HepG2 (cell line): Measurements from ENCODE around the gene CATSPERE. TPM values are rescaled to one million over a fixed set of nuclear protein-coding genes. Genes with fewer than 3 reads are reported as not detected.

ENCODE experiments used
- ATAC-seq: fragments of 200-7000 bp; cut with Tn5 transposase; 3 replicates; pipeline ENCODE4 v1.9.1; 2020; ENCODE audit warnings: mild to moderate bottlenecking, moderate library complexity
- BruUV-seq: library from RNA; stranded (reverse); fragments of 400-500 nt; replicated peaks from 2 replicates; lab custom pipeline; 2021; lab: Mats Ljungman, UMichigan
- CTCF ChIA-PET: fragments of 300-600 bp; formaldehyde crosslinking; extraction: SDS; loops from one replicate; lab custom pipeline; 2021; ENCODE audit warnings: low total read pairs, inconsistent platforms, low intra/inter-chr PET ratio; lab: Yijun Ruan, JAX
- POLR2A ChIA-PET: fragments of 350-600 bp; sonication (Branson Sonifier 250); formaldehyde crosslinking; loops from one replicate; lab custom pipeline; 2020; ENCODE audit warnings: antibody characterized with exemption, inconsistent platforms; lab: Yijun Ruan, JAX
- DNase-seq: peaks from one replicate; pipeline ENCODE4 v3.0.0-alpha.2; 2015; ENCODE audit warnings: low spot score
- FAIRE-seq: peaks from 3 replicates; lab custom pipeline; 2011; peaks lifted over from hg19 to GRCh38; lab: Jason Lieb, UNC
- H2AFZ ChIP-seq: one replicate; pipeline ENCODE4 v1.6.1; 2011; ENCODE audit warnings: low read length, inconsistent platforms
- H3K27ac ChIP-seq: fragments of 300-600 bp; 3 replicates; pipeline ENCODE4 v1.8.0; 2011; ENCODE audit warnings: mixed run types, mild to moderate bottlenecking, mixed read lengths, low read length, inconsistent platforms; ENCODE audit not compliant: insufficient read depth; ENCODE audit errors: extremely low read length
- H3K27me3 ChIP-seq, 2 experiments: fragments of 200-600 bp in 1 of 2; 2 replicates in 1 of 2; 3 replicates in 1 of 2; pipeline versions ENCODE4 v1.6.0 to v1.8.0; 2011; ENCODE audit warnings: low read length in 2 of 2, mild to moderate bottlenecking in 2 of 2, moderate library complexity in 2 of 2, inconsistent platforms in 1 of 2; ENCODE audit not compliant: insufficient read depth in 2 of 2, control insufficient read depth in 1 of 2
- H3K36me3 ChIP-seq, 2 experiments: fragments of 200-600 bp in 1 of 2; replicated peaks in 1 of 2; 2 replicates in 1 of 2; 3 replicates in 1 of 2; pipeline versions ENCODE4 v1.5.1 to v1.8.0; 2011; ENCODE audit warnings: low read length in 2 of 2, inconsistent platforms in 1 of 2; ENCODE audit not compliant: insufficient read depth in 2 of 2, control insufficient read depth in 1 of 2
- H3K4me1 ChIP-seq: 2 replicates; pipeline ENCODE4 v1.5.1; 2012; ENCODE audit warnings: low read length, inconsistent platforms; ENCODE audit not compliant: insufficient read depth
- H3K4me2 ChIP-seq: 2 replicates; pipeline ENCODE4 v1.6.0; 2011; ENCODE audit warnings: low read depth, low read length, inconsistent platforms
- H3K4me3 ChIP-seq, 3 experiments: fragments of 200-600 bp in 1 of 3; sonication (generic), shearing (Covaris generic) in 1 of 3; replicated peaks in 1 of 3; 2 replicates each; pipeline ENCODE4 v1.5.1; 2011 to 2016; ENCODE audit warnings: low read length in 3 of 3, inconsistent platforms in 2 of 3, low read depth in 2 of 3, mild to moderate bottlenecking in 2 of 3, control low read depth in 1 of 3, mixed read lengths in 1 of 3; ENCODE audit not compliant: insufficient read depth in 1 of 3
- H3K79me2 ChIP-seq: one replicate; pipeline ENCODE4 v1.6.1; 2011; ENCODE audit warnings: low read length, inconsistent platforms; ENCODE audit not compliant: insufficient read depth
- H3K9ac ChIP-seq: 2 replicates; pipeline ENCODE4 v1.6.0; 2011; ENCODE audit warnings: mild to moderate bottlenecking, low read depth, low read length, inconsistent platforms; ENCODE audit not compliant: insufficient read depth
- H3K9me3 ChIP-seq: 2 replicates; pipeline ENCODE4 v1.5.1; 2012; ENCODE audit warnings: mild to moderate bottlenecking, low read length
- H4K20me1 ChIP-seq: 2 replicates; pipeline ENCODE4 v1.6.0; 2011; ENCODE audit warnings: inconsistent platforms, mild to moderate bottlenecking, low read length, moderate library complexity; ENCODE audit not compliant: insufficient read depth
- ATF7-NPFF ChIP-seq: sonication (generic); formaldehyde crosslinking; IDR thresholded peaks from 2 replicates; pipeline ENCODE4 v1.8.1; 2023; ENCODE audit warnings: mild to moderate bottlenecking, low read depth, missing genetic modification reagents, moderate library complexity
- CBX2 ChIP-seq, 2 experiments: fragments of 200-600 bp in 1 of 2; sonication (generic); formaldehyde crosslinking in 1 of 2; IDR thresholded peaks; 2 replicates each; pipeline versions ENCODE4 v1.7.0 to v1.8.1; 2018 to 2022; ENCODE audit warnings: low read depth in 2 of 2, low read length in 1 of 2, mild to moderate bottlenecking in 1 of 2, missing genetic modification reagents in 1 of 2
- EP300 ChIP-seq, 3 experiments: sonication (generic) in 1 of 3; formaldehyde crosslinking in 1 of 3; IDR thresholded peaks; 2 replicates each; pipeline versions ENCODE4 v1.5.1 to v1.6.1; 2011 to 2020; ENCODE audit warnings: low read depth in 2 of 3, low read length in 2 of 3, borderline replicate concordance in 1 of 3, improper control_type of control experiment in 1 of 3, mild to moderate bottlenecking in 1 of 3, missing genetic modification reagents in 1 of 3, moderate library complexity in 1 of 3
- HDAC6 ChIP-seq: fragments of 200-600 bp; sonication (generic); IDR thresholded peaks from 2 replicates; pipeline ENCODE4 v1.7.0; 2017; ENCODE audit warnings: mild to moderate bottlenecking, antibody characterized with exemption, low read length, low read depth
- KAT7 ChIP-seq: IDR thresholded peaks from 2 replicates; pipeline ENCODE4 v1.6.1; 2018; ENCODE audit warnings: borderline replicate concordance, missing compliant biosample characterization
- MAFF ChIP-seq: IDR thresholded peaks from 2 replicates; pipeline ENCODE4 v1.6.1; 2011; ENCODE audit warnings: low read depth, low read length, improper control_type of control experiment
- NFIB ChIP-seq: sonication (generic); formaldehyde crosslinking; IDR thresholded peaks from 2 replicates; pipeline ENCODE4 v1.9.0; 2021; ENCODE audit warnings: missing genetic modification reagents, mild to moderate bottlenecking, borderline replicate concordance
- RBM22 ChIP-seq: fragments of 200-400 bp; formaldehyde crosslinking; optimal IDR thresholded peaks from 2 replicates; pipeline ENCODE3; 2017; ENCODE audit warnings: mild to moderate bottlenecking, low read length, moderate library complexity
- ZNF441 ChIP-seq: sonication (generic); formaldehyde crosslinking; IDR thresholded peaks from 2 replicates; pipeline ENCODE4 v1.7.0; 2021; ENCODE audit warnings: missing genetic modification reagents, borderline replicate concordance
- ZSCAN20 ChIP-seq: sonication (generic); formaldehyde crosslinking; IDR thresholded peaks from 2 replicates; pipeline ENCODE4 v1.4.0; 2020; ENCODE audit warnings: missing genetic modification reagents, mild to moderate bottlenecking, borderline replicate concordance
- WGBS: methylation state at CpG from one replicate; pipeline ENCODE4 v1.1.6; 2017; ENCODE audit warnings: low lambda C conversion rate; 5-methylcytosine and 5-hydroxymethylcytosine counted together
- in situ Hi-C: cut with HindIII; loops from 2 replicates; pipeline ENCODE4 v1.10.0; 2017; ENCODE audit warnings: low pct_unique_long_range_greater_than_20kb; ENCODE audit not compliant: extremely low pct_ligation_motif_present
- intact Hi-C: fragments of 100-400 bp; cut with micrococcal nuclease; formaldehyde crosslinking; loops from one replicate; pipeline ENCODE4 v1.10.0; 2022; ENCODE audit not compliant: unreplicated experiment
- polyA plus RNA-seq, 8 experiments: library from polyadenylated mRNA; depleted of rRNA in 3 of 8; stranded (reverse) in 7 of 8; unstranded in 1 of 8; fragments of >200 nt; fragmentation: Illumina TruSeq in 4 of 8; extraction: Trizol in 4 of 8; gene quantifications; 2 replicates each; pipeline versions ENCODE4 v1.2.1 to v1.2.3, GENCODE V29; 2011 to 2016; ENCODE audit warnings: low read depth in 4 of 8, missing spikeins in 1 of 8, mixed read lengths in 1 of 8; ENCODE audit not compliant: insufficient read depth in 1 of 8
- total RNA-seq, 5 experiments: library from RNA; depleted of rRNA; stranded (reverse); fragments of >200 nt; fragmentation: Illumina TruSeq; extraction: Trizol; gene quantifications; 2 replicates each; pipeline ENCODE4 v1.2.3, GENCODE V29; 2016; ENCODE audit warnings: low read depth in 1 of 5
- TF ChIP-seq, protein P1 (sequence below): sonication (generic); formaldehyde crosslinking; IDR thresholded peaks from 2 replicates; pipeline ENCODE4 v1.4.0; 2020; ENCODE audit warnings: missing genetic modification reagents, borderline replicate concordance
- TF ChIP-seq, protein P2 (sequence below): sonication (generic); formaldehyde crosslinking; IDR thresholded peaks from 2 replicates; pipeline ENCODE4 v1.4.0; 2020; ENCODE audit warnings: missing genetic modification reagents; ENCODE audit errors: not compliant biosample characterization

CATSPERE gene
- total and polyA plus RNA-seq, 2 of the 13 experiments (the other 11 are each of a cell fraction or from before 2014, with no cell fraction given): 0.34 to 0.51 TPM

DNA sequence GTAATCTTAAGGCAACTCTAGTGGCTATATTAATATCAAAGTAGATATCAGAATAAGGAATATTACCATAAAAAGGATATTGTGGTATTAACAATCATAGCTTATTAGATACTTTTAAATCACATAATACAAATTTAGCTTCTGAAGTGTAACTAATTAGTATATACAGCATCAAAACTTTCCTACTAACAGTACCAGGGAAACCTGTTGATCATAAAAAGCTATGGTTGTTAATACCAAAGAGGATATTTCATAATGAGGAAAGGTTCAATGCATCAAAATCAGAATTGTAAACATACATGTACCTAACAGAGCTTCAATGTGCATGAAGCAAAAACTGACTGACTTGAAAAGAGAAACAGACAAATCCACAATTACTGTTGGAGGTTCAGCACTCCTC, 33.4 kb upstream of the CATSPERE start:
- POLR2A ChIA-PET: no interaction called here
- peaks cover 2 to 21% of the 10 kb centered on the region in 2 experiments; a peak in 3 of 5 replicates for H3K36me3 ChIP-seq
- no peaks in the 10 kb centered on the region for H3K79me2 ChIP-seq

DNA sequence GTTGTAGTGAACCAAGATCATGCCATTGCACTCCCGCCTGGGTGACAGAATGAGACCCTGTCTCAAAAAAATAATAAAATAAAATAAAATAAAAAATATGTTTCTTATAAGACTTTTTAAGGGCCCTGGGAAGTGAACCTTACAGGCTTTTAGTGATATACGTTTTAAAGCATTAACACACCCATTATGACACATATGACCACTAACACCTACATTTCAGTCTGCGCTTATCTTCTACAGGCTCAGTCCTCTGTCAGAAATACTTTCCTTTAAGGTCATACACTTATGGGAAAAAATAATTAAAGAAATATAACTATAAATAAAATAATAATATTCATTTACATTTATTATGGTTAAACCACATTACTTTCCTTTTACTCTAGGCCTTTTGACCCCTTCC, 31.3 kb upstream of the CATSPERE start:
- ChIA-PET CTCF (no interaction called here), POLR2A (no interaction called here)
- no peaks in the 10 kb centered on the region for H3K27me3 ChIP-seq
- no TSS peak for BruUV-seq
- H2AFZ ChIP-seq: no peak overlapping the region
- intact Hi-C loops (no loop called here), in situ Hi-C loops (no loop called here)
- no peaks in the 10 kb centered on the region for H3K9me3 ChIP-seq
- DNase-seq (no peak), ATAC-seq (no peak), FAIRE-seq (no peak)
- 80% methylated on average over 3 of the region's 3 CpGs for WGBS
- no peaks in the 10 kb centered on the region for H3K79me2 ChIP-seq
- H3K4me3 ChIP-seq: no peak overlapping the region
- no peaks in the 10 kb centered on the region for H3K4me1 ChIP-seq
- H3K27ac ChIP-seq: no peak overlapping the region
- H3K4me2 ChIP-seq: no peak overlapping the region
- H4K20me1 ChIP-seq: no peaks in the 10 kb centered on the region
- H3K9ac ChIP-seq: no peak overlapping the region
- H3K36me3 ChIP-seq: peaks cover 2 to 13% of the 10 kb centered on the region in 2 experiments; a peak in 4 of 5 replicates
- TF ChIP-seq EP300 (IDR thresholded peaks at IDR 0.05; ENCODE audit: low read depth in 2 of 2, low read length in 2 of 2) (no peak), EP300 (CRISPR knock-in tag; IDR thresholded peaks at IDR 0.05; ENCODE audit: borderline replicate concordance) (no peak), NFIB (no peak), MAFF (no peak), ZNF441 (CRISPR knock-in tag) (no peak), CBX2 (IDR thresholded peaks at IDR 0.05; ENCODE audit: low read depth, low read length) (no peak), CBX2 (CRISPR knock-in tag; IDR thresholded peaks at IDR 0.05; ENCODE audit: low read depth) (no peak), ATF7-NPFF (no peak)
- TF ChIP-seq, protein P1, sequence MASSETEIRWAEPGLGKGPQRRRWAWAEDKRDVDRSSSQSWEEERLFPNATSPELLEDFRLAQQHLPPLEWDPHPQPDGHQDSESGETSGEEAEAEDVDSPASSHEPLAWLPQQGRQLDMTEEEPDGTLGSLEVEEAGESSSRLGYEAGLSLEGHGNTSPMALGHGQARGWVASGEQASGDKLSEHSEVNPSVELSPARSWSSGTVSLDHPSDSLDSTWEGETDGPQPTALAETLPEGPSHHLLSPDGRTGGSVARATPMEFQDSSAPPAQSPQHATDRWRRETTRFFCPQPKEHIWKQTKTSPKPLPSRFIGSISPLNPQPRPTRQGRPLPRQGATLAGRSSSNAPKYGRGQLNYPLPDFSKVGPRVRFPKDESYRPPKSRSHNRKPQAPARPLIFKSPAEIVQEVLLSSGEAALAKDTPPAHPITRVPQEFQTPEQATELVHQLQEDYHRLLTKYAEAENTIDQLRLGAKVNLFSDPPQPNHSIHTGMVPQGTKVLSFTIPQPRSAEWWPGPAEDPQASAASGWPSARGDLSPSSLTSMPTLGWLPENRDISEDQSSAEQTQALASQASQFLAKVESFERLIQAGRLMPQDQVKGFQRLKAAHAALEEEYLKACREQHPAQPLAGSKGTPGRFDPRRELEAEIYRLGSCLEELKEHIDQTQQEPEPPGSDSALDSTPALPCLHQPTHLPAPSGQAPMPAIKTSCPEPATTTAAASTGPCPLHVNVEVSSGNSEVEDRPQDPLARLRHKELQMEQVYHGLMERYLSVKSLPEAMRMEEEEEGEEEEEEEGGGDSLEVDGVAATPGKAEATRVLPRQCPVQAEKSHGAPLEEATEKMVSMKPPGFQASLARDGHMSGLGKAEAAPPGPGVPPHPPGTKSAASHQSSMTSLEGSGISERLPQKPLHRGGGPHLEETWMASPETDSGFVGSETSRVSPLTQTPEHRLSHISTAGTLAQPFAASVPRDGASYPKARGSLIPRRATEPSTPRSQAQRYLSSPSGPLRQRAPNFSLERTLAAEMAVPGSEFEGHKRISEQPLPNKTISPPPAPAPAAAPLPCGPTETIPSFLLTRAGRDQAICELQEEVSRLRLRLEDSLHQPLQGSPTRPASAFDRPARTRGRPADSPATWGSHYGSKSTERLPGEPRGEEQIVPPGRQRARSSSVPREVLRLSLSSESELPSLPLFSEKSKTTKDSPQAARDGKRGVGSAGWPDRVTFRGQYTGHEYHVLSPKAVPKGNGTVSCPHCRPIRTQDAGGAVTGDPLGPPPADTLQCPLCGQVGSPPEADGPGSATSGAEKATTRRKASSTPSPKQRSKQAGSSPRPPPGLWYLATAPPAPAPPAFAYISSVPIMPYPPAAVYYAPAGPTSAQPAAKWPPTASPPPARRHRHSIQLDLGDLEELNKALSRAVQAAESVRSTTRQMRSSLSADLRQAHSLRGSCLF (CRISPR knock-in tag): no peak
- TF ChIP-seq, protein P2, sequence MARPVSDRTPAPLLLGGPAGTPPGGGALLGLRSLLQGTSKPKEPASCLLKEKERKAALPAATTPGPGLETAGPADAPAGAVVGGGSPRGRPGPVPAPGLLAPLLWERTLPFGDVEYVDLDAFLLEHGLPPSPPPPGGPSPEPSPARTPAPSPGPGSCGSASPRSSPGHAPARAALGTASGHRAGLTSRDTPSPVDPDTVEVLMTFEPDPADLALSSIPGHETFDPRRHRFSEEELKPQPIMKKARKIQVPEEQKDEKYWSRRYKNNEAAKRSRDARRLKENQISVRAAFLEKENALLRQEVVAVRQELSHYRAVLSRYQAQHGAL (CRISPR knock-in tag): no peak

More for the DNA sequence above, 33.4 kb upstream of the CATSPERE start:
- FAIRE-seq (no peak), ATAC-seq (no peak), DNase-seq (no peak)
- in situ Hi-C loops (no loop called here), intact Hi-C loops (no loop called here)
- no peak overlapping the region for H3K9ac ChIP-seq
- no peaks in the 10 kb centered on the region for H4K20me1 ChIP-seq
- no peaks in the 10 kb centered on the region for H3K4me1 ChIP-seq
- BruUV-seq: no TSS peak
- no peak overlapping the region for H2AFZ ChIP-seq
- no peak overlapping the region for H3K4me2 ChIP-seq
- H3K9me3 ChIP-seq: no peaks in the 10 kb centered on the region
- CTCF ChIA-PET: no interaction called here
- H3K27me3 ChIP-seq: no peaks in the 10 kb centered on the region
- TF ChIP-seq RBM22: no peak
- TF ChIP-seq ZSCAN20 (CRISPR knock-in tag): no peak
- TF ChIP-seq HDAC6: no peak
- no peak for TF ChIP-seq KAT7 (CRISPR knock-in tag)
- H3K4me3 ChIP-seq: no peak overlapping the region
- no peak overlapping the region for H3K27ac ChIP-seq
